ENCODE results near the gene OCIAD2.

GRCh38 chr4:48901196-48901595, 5.4 kb downstream of the OCIAD2 start:
- no peak for TF ChIP-seq CTCF (IDR thresholded peaks at IDR 0.05)
- TF ChIP-seq EP300 (IDR thresholded peaks at IDR 0.05; ENCODE audit: low read depth): no peak
- no peak for TF ChIP-seq POLR2A (IDR thresholded peaks at IDR 0.05)
